GM12865 (cell line): ENCODE results near the gene TMEM214.

Experiments
- DNase-seq: peaks from one replicate; pipeline ENCODE4 v3.0.0; 2010; ENCODE audit warnings: low read depth
- H3K4me3 ChIP-seq: 2 replicates; pipeline ENCODE4 v1.5.1; 2011; ENCODE audit warnings: mild to moderate bottlenecking, low read depth, low read length, control low read depth
- TF ChIP-seq, protein P1 (sequence below): IDR thresholded peaks from 2 replicates; pipeline ENCODE4 v1.5.1; 2011; ENCODE audit warnings: low read length, control low read depth, low read depth, inconsistent platforms; ENCODE audit not compliant: insufficient read depth; ENCODE audit errors: missing control alignments

The TMEM214 gene

DNA sequence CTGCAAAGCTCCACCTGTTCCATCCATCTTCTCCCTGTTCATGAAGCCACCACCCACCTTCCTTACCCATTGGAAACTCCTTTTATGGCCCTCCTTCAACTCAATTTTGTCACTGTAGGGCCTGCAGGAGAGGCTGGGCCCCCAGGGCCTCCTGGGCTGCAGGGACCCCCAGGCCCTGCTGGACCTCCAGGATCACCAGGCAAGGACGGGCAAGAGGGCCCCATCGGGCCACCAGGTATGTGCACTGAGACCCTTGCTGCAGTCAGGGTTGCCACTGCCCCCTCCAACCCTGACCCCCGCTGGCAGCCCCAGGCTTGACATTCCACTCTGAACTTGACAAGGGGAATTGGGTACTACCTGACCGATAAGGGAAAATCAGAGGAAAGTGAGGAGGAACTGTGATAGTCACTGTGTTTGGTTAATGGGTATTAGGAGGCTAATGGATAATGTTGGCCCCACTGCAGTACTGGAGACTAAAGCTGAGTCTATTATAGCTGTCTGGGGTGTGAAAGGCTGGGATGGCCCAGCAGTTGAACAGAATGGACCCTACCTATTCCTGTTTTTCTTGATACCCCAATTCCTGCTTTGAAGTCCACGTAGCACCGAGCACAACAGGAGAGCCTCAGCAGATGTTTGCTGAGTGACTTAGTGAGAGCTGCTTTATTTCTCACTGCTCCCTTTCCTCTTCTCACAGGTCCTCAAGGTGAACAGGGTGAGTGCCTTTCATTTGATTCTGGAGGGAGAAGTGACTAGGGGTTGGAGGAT, 51.7 kb downstream of the TMEM214 start:
- TF ChIP-seq, protein P1, sequence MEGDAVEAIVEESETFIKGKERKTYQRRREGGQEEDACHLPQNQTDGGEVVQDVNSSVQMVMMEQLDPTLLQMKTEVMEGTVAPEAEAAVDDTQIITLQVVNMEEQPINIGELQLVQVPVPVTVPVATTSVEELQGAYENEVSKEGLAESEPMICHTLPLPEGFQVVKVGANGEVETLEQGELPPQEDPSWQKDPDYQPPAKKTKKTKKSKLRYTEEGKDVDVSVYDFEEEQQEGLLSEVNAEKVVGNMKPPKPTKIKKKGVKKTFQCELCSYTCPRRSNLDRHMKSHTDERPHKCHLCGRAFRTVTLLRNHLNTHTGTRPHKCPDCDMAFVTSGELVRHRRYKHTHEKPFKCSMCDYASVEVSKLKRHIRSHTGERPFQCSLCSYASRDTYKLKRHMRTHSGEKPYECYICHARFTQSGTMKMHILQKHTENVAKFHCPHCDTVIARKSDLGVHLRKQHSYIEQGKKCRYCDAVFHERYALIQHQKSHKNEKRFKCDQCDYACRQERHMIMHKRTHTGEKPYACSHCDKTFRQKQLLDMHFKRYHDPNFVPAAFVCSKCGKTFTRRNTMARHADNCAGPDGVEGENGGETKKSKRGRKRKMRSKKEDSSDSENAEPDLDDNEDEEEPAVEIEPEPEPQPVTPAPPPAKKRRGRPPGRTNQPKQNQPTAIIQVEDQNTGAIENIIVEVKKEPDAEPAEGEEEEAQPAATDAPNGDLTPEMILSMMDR: no peak

DNA sequence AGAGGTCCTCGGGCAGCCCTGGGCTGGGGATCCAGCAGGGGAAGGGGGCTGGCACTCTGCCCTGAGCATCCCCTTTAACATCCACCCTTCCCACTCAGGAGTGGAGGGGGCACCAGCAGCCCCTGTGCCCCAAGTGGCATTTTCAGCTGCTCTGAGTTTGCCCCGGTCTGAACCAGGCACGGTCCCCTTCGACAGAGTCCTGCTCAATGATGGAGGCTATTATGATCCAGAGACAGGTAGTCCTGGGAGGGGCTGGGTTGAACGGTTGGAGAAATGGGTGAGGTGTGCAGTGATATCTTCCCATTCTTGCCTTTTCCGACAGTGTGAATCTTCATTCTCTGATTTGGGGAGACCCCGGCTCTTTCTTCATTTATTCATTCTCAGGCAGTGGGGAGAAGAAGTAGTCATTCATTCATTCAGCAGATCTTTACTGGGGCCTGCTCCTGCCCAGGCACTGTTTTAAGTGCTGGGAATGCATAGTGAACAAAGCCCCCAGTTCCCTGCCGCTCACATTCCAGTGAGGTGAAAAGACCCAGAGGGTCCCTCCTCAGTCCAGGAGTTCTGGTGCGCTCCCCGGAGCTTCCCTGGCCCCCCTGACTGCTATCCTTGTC, 52.4 kb downstream of the TMEM214 start:
- H3K4me3 ChIP-seq: peak overlapping the region; percentile 79
- TF ChIP-seq, protein P1: no peak
- no peak for DNase-seq

More for the DNA sequence above, 51.7 kb downstream of the TMEM214 start:
- no peak overlapping the region for H3K4me3 ChIP-seq
- no peak for DNase-seq

DNA sequence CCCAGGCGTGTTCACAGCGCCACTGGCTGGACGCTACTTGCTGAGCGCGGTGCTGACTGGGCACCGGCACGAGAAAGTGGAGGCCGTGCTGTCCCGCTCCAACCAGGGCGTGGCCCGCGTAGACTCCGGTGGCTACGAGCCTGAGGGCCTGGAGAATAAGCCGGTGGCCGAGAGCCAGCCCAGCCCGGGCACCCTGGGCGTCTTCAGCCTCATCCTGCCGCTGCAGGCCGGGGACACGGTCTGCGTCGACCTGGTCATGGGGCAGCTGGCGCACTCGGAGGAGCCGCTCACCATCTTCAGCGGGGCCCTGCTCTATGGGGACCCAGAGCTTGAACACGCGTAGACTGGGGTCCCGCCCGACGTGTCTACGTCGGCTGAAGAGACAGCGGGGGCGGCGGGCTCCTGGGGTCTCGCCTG, 52.9 kb downstream of the TMEM214 start:
- TF ChIP-seq, protein P1: no peak
- DNase-seq: peak; percentile 66
- peak overlapping the region; percentile 79 for H3K4me3 ChIP-seq

DNA sequence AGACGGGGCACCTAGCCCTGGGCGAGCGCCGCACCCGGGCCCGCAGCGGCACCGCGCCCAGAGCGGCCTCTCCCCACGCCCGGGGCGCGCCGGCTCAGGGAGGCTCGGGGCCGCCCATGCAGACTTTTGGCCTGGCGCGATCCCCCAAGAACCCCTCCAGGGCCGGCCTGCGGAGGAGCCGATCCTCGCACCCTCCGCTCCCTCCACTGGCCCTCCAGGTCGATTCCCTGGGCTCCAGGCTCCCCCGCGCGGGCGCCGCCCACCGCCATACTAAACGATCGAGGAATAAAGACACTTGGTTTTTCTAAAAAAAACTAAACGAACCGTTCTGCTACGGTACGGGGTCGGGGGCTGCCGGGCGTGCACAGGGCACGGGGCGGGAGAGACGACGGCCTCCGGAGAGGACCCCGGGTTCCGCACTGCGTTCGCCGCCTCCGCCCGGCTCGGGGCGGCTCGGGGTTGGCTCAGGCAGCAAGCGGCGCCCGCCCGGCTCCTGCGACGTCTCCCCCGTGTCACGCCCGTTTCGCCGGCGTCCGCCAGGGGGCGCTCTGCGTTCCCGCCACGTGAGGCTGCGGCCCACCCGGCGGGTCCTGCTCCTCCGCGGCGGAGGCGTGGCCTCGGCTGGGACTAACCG, 53.4 kb downstream of the TMEM214 start:
- TF ChIP-seq, protein P1: peak; percentile 84
- peak; percentile 97 for DNase-seq
- peak overlapping the region; percentile 79 for H3K4me3 ChIP-seq

DNA sequence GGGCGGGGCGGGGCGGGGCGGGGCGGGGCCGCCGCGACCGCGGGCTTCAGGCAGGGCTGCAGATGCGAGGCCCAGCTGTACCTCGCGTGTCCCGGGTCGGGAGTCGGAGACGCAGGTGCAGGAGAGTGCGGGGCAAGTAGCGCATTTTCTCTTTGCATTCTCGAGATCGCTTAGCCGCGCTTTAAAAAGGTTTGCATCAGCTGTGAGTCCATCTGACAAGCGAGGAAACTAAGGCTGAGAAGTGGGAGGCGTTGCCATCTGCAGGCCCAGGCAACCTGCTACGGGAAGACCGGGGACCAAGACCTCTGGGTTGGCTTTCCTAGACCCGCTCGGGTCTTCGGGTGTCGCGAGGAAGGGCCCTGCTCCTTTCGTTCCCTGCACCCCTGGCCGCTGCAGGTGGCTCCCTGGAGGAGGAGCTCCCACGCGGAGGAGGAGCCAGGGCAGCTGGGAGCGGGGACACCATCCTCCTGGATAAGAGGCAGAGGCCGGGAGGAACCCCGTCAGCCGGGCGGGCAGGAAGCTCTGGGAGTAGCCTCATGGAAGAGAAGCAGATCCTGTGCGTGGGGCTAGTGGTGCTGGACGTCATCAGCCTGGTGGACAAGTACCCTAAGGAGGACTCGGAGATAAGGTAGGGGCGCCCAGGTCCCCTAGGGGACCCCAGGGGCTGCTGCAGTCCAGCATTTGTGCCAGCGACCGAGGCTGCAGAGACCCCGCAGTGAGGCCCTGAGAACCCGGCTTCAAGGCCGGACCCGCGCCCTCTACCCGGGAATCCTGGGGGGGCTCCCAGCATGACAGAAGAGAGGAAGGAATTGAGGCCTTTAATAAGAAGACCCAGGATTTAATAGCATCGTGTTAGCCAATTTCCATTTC, 54.2 kb downstream of the TMEM214 start, which contains the start of gene KHK:
TSS of gene KHK (plus strand) at position 49 of the 870 bp plus-strand sequence. CDS start at position 537, 488 bp downstream.
- no peak for DNase-seq
- TF ChIP-seq, protein P1: no peak
- H3K4me3 ChIP-seq: peak within 1 kb of the TSS; percentile 79

DNA sequence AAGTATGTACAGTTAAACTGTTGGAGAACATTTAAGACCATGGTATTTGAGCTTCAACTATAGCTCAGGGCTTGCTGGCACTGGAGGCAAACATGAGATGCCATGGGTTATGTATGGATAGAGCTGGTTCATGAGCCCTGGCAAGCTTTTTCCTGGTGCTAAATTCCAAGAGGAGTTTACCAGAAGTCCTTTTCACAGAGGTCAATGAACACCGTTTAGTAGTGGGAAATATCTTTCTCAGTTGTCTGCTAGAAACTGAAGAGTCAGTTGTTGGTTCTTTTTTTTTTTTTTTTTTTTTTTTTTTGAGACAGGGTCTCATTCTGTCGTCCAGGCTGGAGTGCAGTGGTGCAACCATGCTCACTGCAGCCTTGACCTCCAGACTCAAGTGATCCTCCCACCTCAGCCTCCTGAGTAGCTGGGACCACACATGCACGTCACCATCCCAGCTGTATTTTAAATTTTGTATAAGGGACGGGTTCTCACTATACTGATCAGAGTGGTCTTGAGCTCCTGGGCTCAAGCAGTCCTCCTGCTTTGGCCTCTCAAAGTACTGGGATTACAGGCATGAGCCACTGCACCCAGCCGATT, 55.2 kb downstream of the TMEM214 start:
- DNase-seq: no peak
- TF ChIP-seq, protein P1: no peak
- H3K4me3 ChIP-seq: no peak overlapping the region
